ENCODE results near the gene KCND2. TPM values are rescaled to one million over a fixed set of nuclear protein-coding genes. Genes with fewer than 3 reads are reported as not detected.
A peak's percentile ranks its signal among the peaks of the same experiment; 100 is the strongest.

Gene KCND2
- total RNA-seq, 1 donor from 2014 or later = 0.12 TPM

DNA sequence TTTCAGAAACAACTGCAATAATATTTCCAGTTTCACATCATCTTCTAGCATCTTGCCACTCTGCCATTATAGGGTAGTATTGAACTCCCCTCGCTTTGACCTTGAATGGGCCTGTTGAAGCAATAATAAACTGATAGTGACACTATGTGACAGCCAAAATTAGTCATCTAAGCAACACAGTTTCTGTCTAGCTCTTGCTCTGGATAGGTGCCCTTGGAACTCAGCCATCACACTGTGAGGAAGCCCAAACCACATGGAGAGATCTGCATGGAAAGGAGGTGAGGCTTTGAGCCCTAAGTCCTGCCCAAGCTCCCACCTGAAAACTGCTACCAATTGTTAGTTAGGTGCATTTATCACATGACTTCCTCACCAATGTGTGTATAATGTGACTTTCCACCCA, 18.1 kb upstream of the KCND2 start:
- H3K4me3 ChIP-seq (ENCODE audit: low read depth, low read length) = no peak overlapping the region
- DNase-seq (ENCODE audit: low read depth) = no peak
- TF ChIP-seq, protein P1, sequence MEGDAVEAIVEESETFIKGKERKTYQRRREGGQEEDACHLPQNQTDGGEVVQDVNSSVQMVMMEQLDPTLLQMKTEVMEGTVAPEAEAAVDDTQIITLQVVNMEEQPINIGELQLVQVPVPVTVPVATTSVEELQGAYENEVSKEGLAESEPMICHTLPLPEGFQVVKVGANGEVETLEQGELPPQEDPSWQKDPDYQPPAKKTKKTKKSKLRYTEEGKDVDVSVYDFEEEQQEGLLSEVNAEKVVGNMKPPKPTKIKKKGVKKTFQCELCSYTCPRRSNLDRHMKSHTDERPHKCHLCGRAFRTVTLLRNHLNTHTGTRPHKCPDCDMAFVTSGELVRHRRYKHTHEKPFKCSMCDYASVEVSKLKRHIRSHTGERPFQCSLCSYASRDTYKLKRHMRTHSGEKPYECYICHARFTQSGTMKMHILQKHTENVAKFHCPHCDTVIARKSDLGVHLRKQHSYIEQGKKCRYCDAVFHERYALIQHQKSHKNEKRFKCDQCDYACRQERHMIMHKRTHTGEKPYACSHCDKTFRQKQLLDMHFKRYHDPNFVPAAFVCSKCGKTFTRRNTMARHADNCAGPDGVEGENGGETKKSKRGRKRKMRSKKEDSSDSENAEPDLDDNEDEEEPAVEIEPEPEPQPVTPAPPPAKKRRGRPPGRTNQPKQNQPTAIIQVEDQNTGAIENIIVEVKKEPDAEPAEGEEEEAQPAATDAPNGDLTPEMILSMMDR (conservative IDR thresholded peaks at IDR 0.05; ENCODE audit: low read depth, low read length) = no peak

DNA sequence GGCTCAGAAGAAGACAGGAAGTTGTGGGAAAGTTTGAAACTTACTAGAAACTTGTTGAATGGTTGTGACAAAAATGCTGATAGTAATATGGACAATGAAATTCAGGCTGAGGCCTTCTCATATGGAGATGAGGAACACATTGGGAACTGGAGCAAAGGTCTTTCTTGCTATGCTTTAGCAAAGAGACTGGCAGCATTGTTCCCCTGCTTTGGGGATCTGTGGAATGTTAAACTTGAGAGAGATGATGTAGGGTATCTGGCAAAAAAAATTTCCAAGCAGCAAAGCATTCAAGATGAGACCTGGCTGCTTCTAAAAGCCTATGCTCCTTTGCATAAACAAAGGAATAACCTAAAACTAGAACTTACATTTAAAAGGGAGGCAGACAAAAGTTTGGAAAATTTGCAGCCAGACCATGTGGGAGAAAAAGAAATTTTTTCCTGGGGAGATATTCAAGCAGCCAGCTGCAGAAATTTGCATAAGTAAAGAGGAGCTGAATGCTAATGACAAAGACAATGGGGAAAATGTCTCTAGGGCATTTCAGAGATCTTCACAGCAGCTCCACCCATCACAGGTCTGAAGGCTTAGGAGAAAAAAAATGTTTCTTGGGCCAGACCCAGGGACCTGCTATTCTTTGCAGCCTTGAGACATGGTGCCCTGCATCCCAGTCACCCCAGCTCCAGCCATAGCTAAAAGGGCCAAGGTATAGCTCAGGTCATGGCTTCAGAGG, 16.5 kb upstream of the KCND2 start:
- H3K4me3 ChIP-seq (ENCODE audit: low read depth, low read length) = no peak overlapping the region
- TF ChIP-seq, protein P1 (conservative IDR thresholded peaks at IDR 0.05; ENCODE audit: low read depth, low read length) = no peak
- DNase-seq (ENCODE audit: low read depth) = no peak

DNA sequence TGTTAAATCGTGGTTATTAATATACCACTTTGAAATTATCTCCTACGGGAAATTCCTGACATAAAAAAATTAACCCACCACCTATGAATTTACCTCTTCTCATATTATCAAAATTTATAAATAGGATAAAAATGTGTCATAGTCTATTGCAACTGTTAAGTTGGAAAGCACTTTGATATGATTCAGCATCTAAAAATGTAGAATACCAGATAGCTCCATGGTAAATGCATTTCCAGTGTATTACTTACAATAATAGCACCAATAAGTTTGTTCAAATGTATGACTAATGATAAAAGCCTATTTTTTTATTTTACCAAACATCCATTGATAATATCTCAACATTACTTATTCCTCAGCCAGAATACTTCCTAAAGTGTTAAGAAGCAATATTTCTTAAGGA, 13.6 kb upstream of the KCND2 start:
- no peak for DNase-seq (ENCODE audit: low read depth)
- TF ChIP-seq, protein P1 (conservative IDR thresholded peaks at IDR 0.05; ENCODE audit: low read depth, low read length) = no peak
- H3K4me3 ChIP-seq (ENCODE audit: low read depth, low read length) = no peak overlapping the region

DNA sequence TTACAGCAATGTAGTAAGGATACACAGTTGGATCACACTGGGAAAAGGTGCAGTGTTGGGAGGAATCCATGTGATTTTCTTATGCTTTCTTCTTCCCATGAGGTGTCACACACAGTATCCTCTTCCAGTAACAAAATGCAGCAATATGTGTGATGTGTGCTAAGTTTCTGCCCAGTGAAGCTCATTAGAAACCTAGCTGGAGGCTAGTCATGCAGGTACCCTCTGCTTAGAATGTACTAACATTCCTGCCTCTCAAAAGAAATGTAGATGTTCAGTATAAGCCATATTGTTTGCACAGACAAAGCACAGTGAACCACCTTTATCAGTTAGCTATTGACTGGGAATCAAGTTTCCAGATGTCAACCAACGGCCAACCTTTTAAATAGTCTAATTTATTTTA, 12.9 kb upstream of the KCND2 start:
- TF ChIP-seq, protein P1 (conservative IDR thresholded peaks at IDR 0.05; ENCODE audit: low read depth, low read length) = no peak
- H3K4me3 ChIP-seq (ENCODE audit: low read depth, low read length) = no peak overlapping the region
- no peak for DNase-seq (ENCODE audit: low read depth)

DNA sequence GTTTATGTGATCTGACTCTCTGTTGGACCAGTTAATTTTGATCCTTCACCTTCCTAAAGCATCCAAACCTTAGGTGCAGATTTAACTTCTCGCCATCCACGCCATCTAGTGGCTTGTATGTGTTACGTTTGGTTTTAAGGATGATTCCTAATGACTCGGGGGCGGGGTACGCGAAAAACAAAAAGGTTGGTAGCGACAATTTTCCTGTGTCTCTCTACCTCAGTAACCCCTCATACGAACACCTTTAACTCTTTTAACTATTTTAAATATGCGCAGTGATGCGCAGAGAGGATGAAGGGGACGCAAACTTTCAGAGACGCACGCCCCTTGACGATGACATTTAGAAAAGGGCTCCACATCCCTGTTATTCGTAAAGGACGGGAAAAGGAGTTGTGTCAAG, 714 bp upstream of the KCND2 start:
- peak; percentile 3 for DNase-seq (ENCODE audit: low read depth)
- H3K4me3 ChIP-seq (ENCODE audit: low read depth, low read length) = peak overlapping the region; percentile 55
- TF ChIP-seq, protein P1 (conservative IDR thresholded peaks at IDR 0.05; ENCODE audit: low read depth, low read length) = peak; percentile 84

DNA sequence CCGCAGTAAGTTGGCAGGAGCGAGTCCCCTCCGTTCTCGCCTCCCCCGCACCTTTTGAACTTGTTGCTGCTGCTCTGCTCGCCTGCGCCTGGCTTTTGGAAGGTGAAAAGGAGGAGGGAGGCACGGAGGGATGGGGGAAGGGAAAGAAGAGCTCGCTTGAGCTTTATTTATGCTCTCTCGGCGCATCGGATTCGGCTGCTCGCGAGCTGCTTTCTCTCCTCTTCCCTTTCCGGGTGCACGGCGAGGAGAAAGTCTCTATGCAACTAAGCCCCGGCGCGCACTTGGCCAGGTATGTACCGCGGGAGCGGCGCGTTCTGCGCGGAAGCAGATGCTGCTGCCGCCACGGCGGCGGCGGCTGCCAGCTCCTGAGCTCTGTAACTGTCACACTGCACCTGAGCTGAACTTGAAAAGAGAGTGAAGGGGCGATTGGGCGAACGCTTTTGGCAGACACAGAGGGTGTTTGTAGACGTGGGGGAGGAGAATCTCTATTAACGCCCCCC, 551 bp downstream of the KCND2 start:
- DNase-seq (ENCODE audit: low read depth) = no peak
- TF ChIP-seq, protein P1 (conservative IDR thresholded peaks at IDR 0.05; ENCODE audit: low read depth, low read length) = no peak
- H3K4me3 ChIP-seq (ENCODE audit: low read depth, low read length) = peak overlapping the region; percentile 55

DNA sequence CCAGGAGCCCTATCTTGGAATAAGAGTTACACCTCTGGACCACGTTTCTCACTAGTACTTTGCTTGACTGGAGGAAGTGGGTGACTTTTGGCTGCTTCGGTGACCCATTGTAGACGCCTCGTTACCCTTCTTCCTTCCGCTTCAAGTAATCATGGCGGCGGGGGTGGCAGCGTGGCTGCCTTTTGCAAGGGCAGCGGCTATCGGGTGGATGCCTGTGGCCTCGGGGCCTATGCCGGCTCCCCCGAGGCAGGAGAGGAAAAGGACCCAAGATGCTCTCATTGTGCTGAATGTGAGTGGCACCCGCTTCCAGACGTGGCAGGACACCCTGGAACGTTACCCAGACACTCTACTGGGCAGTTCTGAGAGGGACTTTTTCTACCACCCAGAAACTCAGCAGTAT, 1.5 kb downstream of the KCND2 start:
- no peak overlapping the region for H3K4me3 ChIP-seq (ENCODE audit: low read depth, low read length)
- no peak for DNase-seq (ENCODE audit: low read depth)
- TF ChIP-seq, protein P1 (conservative IDR thresholded peaks at IDR 0.05; ENCODE audit: low read depth, low read length) = no peak

All from epithelial cell of proximal tubule (primary cell).